Measurements from ENCODE around the gene MEGF10.
A peak's percentile ranks its signal among the peaks of the same experiment; 100 is the strongest.

Gene MEGF10

DNA sequence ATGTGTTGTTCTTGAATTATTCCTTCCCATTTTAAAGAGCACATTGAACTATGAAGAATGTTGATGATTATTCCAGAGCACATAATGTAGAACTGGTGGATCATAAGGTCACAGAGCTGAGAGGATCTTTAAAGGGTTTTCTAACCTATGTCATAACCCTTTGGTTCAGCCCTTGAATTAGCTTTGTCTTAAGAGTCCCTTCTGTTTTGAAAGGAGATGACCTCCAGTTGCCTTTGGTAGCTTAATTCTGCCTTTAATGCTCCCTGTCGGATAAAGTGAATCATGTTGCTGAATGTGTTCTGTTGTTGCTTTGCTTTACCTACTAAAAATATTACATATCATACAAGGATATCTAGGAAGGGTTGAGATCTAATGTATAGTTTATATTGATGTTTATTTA, 127.8 kb downstream of the MEGF10 start:
- no peak for DNase-seq

DNA sequence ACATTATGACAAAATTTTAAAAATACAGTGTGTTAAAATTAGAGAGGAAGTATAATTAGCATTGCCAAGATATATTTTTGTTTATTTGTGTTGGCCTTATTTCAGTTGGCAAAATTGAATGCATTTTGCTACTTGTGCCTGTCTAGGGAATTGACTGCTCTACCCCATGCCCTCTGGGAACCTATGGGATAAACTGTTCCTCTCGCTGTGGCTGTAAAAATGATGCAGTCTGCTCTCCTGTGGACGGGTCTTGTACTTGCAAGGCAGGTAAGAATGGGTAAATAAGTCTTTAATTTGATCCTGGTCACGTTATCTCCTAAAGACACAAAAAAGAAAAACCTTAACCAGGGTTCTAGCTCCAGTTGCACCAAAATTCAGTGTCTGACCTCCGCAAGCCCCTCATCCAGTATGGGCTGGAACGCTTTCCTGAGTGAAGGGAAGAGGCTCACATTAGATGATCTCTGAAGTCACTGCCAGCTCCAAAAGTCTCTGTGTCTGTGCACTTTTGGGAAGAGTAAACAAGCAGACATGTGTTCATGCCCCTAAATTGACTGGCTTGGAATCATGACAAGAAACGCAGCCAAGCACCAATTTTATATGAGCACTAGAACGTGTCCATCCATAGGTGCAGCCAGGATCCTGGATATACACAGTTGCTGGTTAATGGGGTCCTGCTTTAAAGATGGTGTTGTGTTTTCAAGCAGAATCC, 128.5 kb downstream of the MEGF10 start:
- no peak for DNase-seq

- no peak for DNase-seq
These were observed 129.2 kb downstream of the MEGF10 start for GRCh38 chr5:127419683-127420257.

DNA sequence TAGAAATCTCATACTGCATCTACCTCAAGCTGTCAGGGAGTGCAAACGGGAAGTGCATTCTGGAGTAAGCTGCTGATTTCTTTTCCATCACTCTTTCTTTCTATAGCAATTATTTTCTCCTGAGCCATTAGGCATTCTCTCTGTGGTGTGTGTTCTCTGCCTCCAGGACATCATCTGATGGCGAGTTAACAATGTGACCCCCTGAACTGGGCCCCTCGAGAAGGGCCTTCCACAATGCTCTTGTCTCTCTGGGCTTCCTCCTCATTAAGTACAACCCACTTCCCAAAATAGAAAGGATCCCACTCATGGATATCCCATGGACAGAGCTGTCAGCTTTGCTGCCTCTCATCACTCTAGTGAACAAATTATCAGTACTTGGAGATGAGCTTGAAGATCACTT, 130.2 kb downstream of the MEGF10 start:
- DNase-seq, result no peak

- DNase-seq, result no peak
These were observed 130.9 kb downstream of the MEGF10 start for GRCh38 chr5:127421471-127421870.

DNA sequence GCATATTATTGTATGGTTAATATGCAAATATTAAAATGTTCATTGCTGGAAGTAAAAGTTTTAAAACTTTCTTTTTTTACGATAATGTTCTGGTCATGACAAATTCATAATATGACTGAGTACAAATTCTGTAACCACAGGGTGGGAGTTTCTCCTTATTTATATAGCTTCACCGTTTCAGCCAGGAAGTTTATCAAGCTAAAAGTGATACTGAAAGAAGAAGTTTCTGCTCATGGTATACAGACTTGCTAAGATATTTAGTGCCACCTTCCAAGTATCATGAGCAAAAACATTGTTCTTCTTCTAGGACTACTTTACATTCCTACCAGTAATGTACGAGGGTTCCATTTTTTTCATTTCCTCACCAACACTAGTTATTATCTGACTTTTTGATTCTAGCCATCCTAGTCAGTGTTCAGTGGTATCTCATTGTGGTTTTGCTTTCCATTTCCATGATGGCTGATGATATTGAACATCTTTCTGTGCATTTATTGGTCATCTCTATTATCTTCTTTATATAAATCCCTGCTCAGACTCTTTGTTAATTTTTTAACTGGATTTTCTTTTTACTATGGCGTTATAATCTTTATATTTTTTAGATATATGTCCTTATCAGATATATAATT, 132.7 kb downstream of the MEGF10 start:
- no peak for DNase-seq

DNA sequence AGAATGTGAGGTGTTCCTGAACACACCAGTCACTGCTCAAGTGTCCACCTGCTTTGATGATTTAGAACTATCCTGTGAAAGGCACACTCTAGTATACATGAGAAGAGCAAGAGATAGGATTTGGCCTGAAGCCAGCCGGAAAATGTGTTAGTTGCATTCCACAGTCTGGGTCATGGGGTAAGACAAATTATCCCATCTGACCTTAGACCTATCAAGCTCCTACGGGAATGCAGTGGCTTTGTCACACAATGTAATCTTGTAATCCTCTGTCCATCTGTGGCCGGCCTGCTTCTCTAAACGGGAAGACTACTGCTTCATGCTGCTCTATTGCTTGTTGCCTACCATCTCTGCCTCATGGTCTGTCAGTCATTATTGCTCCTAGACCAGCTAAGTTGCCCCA, 134.4 kb downstream of the MEGF10 start:
- peak; percentile 79 for DNase-seq

- DNase-seq, result no peak
These were observed 135.3 kb downstream of the MEGF10 start for GRCh38 chr5:127425868-127426267.

DNA sequence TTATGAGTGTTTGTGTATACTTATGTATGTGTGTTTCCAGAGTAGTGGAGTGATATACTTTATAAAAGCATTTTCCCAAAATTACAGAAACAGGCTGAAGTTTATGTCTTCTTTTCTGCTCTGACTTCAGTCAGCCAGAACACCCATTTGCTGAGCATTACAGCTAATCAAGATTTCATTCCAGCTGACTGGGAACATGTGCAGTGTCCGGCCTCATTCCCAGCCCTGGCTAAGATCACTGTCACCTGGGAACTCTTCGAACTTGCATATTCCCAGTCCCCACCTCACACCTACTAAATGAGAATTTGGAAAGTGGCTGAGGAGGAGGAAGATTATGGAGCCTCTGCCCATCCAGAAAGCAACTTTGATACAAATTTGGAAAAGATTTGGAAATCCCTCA, 136.1 kb downstream of the MEGF10 start:
- no peak for DNase-seq

- DNase-seq, result no peak
These were observed 137.7 kb downstream of the MEGF10 start for GRCh38 chr5:127428276-127428675.

- DNase-seq, result no peak
These were observed 138.2 kb downstream of the MEGF10 start for GRCh38 chr5:127428748-127429147.

DNA sequence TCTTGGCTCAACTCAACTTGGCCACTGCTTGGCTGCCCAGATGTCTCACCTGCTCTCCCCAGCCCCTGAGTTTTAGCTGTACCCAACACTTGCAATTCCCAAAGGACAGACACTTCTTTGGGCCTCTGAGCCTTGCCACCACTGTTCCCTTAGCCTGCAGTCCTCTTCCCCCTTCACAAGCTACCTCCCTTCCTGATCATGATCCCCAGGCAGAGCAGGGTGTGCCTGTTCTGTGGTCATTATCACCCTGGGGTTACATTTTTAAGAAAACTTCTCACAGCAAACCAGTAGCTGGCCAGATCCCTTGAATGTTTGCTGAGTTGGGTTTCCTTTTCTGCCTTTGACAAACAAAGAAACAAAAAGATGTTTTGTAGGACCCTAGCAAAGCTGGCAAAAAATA, 139.3 kb downstream of the MEGF10 start:
- DNase-seq, result no peak

GRCh38 chr5:127430627-127431026, 140.0 kb downstream of the MEGF10 start:
- no peak for DNase-seq

- no peak for DNase-seq
These were observed 141.5 kb downstream of the MEGF10 start for GRCh38 chr5:127431977-127432585.

DNA sequence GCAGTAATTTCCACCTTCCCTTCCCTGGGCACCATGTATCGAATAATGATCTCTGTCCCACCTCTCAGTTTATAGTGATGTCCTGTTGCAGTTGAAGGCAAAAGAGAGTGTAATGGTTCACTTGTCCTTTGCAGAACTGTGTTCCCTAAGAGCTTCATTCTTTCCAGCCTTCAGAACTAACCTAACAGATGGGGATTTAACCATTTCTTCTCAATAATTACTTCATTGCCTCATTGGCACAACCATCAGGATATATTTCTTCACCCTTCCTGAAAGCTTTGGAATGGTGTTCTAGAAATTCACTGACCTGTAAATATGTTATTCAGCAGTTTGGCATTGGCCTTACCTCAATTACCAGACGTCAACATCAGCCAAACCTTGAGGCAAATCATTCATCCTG, 142.9 kb downstream of the MEGF10 start:
- no peak for DNase-seq

DNA sequence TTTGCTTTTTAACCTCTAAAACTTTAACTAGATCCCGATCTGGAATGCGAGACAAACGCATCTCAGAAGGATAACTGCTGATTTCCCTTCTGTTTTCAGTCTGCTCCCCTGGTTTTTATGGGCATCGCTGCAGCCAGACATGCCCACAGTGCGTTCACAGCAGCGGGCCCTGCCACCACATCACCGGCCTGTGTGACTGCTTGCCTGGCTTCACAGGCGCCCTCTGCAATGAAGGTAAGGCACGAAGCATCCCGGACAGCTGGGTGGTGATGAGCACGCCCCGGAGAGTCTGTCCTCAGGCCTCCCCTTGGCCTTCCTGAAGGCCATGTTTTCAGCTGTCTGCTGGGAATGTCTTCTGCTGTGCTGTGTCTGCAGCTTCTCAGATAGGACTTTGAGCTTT, 144.0 kb downstream of the MEGF10 start:
- no peak for DNase-seq

- no peak for DNase-seq
These were observed 145.2 kb downstream of the MEGF10 start for GRCh38 chr5:127435821-127436220.

DNA sequence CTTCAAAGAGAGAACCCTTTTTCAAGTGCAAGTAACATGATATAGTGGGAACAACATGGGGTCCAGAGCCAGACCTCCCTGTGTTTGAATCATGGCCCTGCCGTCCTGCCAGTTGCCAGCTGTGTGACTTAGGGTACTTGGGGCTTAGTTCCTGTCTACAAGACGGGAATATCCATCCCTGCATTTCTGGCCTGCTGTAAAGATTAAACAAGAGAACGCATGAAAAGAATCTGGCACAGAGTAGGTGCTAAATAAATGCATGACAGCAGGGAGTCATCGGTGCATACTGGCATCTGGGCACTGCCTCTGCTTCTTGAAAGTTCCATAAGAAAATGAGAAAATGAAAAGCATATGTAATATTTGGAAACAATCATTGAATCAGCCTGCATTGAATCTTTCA, 149.0 kb downstream of the MEGF10 start:
- DNase-seq, result no peak

DNA sequence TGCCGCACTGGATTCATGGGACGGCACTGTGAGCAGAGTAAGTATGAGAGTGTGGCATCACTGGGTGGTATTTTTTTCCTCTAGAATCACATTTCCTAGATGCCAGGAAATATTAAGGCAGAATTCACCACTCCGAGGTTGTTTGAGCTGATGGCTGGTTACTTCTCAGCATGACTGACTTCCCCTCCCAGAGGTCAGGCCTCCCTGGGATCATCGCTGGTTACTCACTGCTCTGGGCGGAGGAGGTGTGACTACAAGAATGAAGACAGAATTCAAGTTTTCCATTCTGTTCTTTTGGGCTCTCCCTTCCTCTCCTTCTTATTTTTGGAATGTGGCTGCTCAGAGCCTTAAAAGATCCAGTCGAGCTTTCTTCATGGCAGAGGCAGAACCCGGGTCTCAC, 150.2 kb downstream of the MEGF10 start:
- DNase-seq, result no peak

DNA sequence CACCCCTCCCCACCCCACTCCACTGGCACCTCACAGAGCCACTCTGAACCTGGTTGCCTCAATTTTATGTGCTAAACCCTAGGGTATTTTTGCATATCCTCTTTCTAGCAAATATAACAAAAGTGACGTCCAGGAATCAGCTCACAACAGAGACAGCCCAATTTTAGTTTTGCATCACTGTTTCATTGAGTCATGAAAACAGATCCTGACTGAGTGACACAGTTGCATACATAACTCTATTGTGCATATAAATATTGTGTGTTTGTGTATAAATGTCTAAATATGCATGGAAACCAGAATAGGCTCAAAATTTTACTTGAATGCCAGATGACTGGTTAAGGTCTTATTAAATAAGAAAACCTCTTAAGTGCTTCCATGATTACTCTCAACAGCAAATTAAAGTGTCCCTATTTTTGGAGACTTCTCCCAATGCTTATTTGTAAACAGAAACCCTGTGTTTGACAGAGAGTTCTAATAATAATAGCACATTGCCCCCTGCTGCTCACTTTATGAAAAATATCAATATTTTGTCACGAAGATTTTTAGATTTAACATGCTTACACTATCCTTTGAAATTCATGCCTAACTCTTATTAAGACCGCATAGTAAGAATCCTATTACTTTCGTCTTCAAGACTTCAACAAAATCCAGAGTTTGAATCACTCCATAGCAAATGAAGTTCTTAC, 151.3 kb downstream of the MEGF10 start:
- DNase-seq, result no peak

- no peak for DNase-seq
These were observed 153.6 kb downstream of the MEGF10 start for GRCh38 chr5:127444171-127444570.

- no peak for DNase-seq
These were observed 154.7 kb downstream of the MEGF10 start for GRCh38 chr5:127445328-127445727.

GRCh38 chr5:127446626-127447025, 156.0 kb downstream of the MEGF10 start:
- no peak for DNase-seq

- no peak for DNase-seq
These were observed 157.2 kb downstream of the MEGF10 start for GRCh38 chr5:127447827-127448226.

Data from islet precursor cell (in vitro differentiated cells).